Measurements from ENCODE around the gene PCDHGB3. TPM values are rescaled to one million over a fixed set of nuclear protein-coding genes. Genes with fewer than 3 reads are reported as not detected.

The PCDHGB3 gene
- polyA plus RNA-seq, 1 of the 3 experiments (the other 2 are of a cell fraction), result 0.53 TPM

GRCh38 chr5:141354900-141355469 lies 15.1 kb upstream of the PCDHGB3 start, which contains the start of gene PCDHGA4:
TSS of gene PCDHGA4 (plus strand) at chr5:141355021. CDS start at chr5:141355108, 87 bp downstream.
- no peaks in the 10 kb centered on the region for H3K36me3 ChIP-seq (replicated peaks in 1 of 2; ENCODE audit: control insufficient read depth in 1 of 2, insufficient read depth in 2 of 2, low read length in 1 of 2)
- H3K9me3 ChIP-seq, result no peaks in the 10 kb centered on the region; the same call in 1 of the 2 replicates
- H3K9ac ChIP-seq, result no peak within 1 kb of the TSS
- no peaks in the 10 kb centered on the region for H4K20me1 ChIP-seq (ENCODE audit: insufficient read depth)
- WGBS (ENCODE audit: low lambda C conversion rate), result 50% methylated on average over 23 of the region's 29 CpGs
- H3K4me3 ChIP-seq (ENCODE audit: low read depth in 2 of 2, low read length in 1 of 2), result peak within 1 kb of the TSS in 1 of 2 experiments; percentile 28; a peak in 2 of 4 replicates
- H3K79me2 ChIP-seq (ENCODE audit: insufficient read depth), result no peaks in the 10 kb centered on the region
- ChIA-PET CTCF (interaction anchor here (0.8 to 1.7 kb wide), 8 partner anchors 122 to 212 kb away, joined by 3 to 8 read pairs (median 4); partner anchors contain the start of gene PCDHB6), POLR2A (interaction anchor here (0.7 kb wide), 1 partner anchor 206 kb away, joined by 3 read pairs; no protein-coding TSS in a partner anchor)
- TF ChIP-seq FOXM1 (IDR thresholded peaks at IDR 0.05; ENCODE audit: low read depth), result no peak
- no peak for TF ChIP-seq CHD2 (IDR thresholded peaks at IDR 0.05; ENCODE audit: low read length, partially characterized antibody)
- TF ChIP-seq RFX5 (IDR thresholded peaks at IDR 0.05; ENCODE audit: low read length), result no peak
- no peak for TF ChIP-seq TAF1 (IDR thresholded peaks at IDR 0.05; ENCODE audit: borderline replicate concordance, low read depth, low read length)
- TF ChIP-seq FOXJ3 (CRISPR knock-in tag; IDR thresholded peaks at IDR 0.05), result no peak
- no peak for TF ChIP-seq EZH2phosphoT487 (IDR thresholded peaks at IDR 0.05; ENCODE audit: borderline replicate concordance, low read depth)
- TF ChIP-seq MEF2A (IDR thresholded peaks at IDR 0.05; ENCODE audit: borderline replicate concordance, low read depth), result no peak
- TF ChIP-seq RCOR1 (IDR thresholded peaks at IDR 0.05; ENCODE audit: low read length), result no peak
- no peak for TF ChIP-seq SIN3A (IDR thresholded peaks at IDR 0.05; ENCODE audit: borderline replicate concordance, low read depth, low read length)
- TF ChIP-seq MAX (IDR thresholded peaks at IDR 0.05; ENCODE audit: low read depth), result no peak
- TF ChIP-seq YY1 (IDR thresholded peaks at IDR 0.05; ENCODE audit: low read depth), result no peak
- 0 out of 2 replicates have a peak, but pooled peaks have one; percentile 33 for TF ChIP-seq RAD21 (IDR thresholded peaks at IDR 0.05; ENCODE audit: low read length)
- TF ChIP-seq ZBTB33 (IDR thresholded peaks at IDR 0.05; ENCODE audit: borderline replicate concordance, low read depth), result no peak
- no peak for TF ChIP-seq TCF12 (IDR thresholded peaks at IDR 0.05)
- no peak for TF ChIP-seq USF2 (IDR thresholded peaks at IDR 0.05; ENCODE audit: borderline replicate concordance, low read depth, low read length)
- no peak for TF ChIP-seq FOSL2 (IDR thresholded peaks at IDR 0.05; ENCODE audit: borderline replicate concordance, low read depth)
- TF ChIP-seq GABPA (IDR thresholded peaks at IDR 0.05; ENCODE audit: low read depth), result no peak
- no peak for TF ChIP-seq TEAD4 (IDR thresholded peaks at IDR 0.05; ENCODE audit: borderline replicate concordance, insufficient read depth)
- no peak for TF ChIP-seq MXI1 (IDR thresholded peaks at IDR 0.05; ENCODE audit: low read depth, low read length)
- TF ChIP-seq CTCF (IDR thresholded peaks at IDR 0.05), result peak; percentile 59
- TF ChIP-seq JUND (IDR thresholded peaks at IDR 0.05), result no peak
- TF ChIP-seq IRF3 (IDR thresholded peaks at IDR 0.05; ENCODE audit: low read depth, low read length), result no peak
- 0 out of 2 replicates have a peak, but pooled peaks have one; percentile 11 for TF ChIP-seq SMC3 (IDR thresholded peaks at IDR 0.05; ENCODE audit: low read depth, low read length)
- TF ChIP-seq RXRA (IDR thresholded peaks at IDR 0.05; ENCODE audit: borderline replicate concordance, low read depth), result no peak
- H3K27me3 ChIP-seq (ENCODE audit: insufficient read depth), result no peaks in the 10 kb centered on the region
- DNase-seq, result no peak
- no peaks in the 10 kb centered on the region for H3K4me1 ChIP-seq (ENCODE audit: control insufficient read depth in 1 of 2, insufficient read depth in 2 of 2, low read depth in 1 of 2, low read length in 1 of 2)
- no peaks in the 10 kb centered on the region for H3F3A ChIP-seq (replicated peaks; ENCODE audit: insufficient read depth)
- H3K9me2 ChIP-seq, result no peaks in the 10 kb centered on the region
- H2AFZ ChIP-seq (ENCODE audit: low read depth), result 0 out of 2 replicates have a peak within 1 kb of the TSS, but pooled peaks have one; percentile 13
- no peak within 1 kb of the TSS for H3K4me2 ChIP-seq
- H3K27ac ChIP-seq (ENCODE audit: low read depth in 2 of 2, low read length in 1 of 2), result no peak within 1 kb of the TSS

Measured in SK-N-SH (cell line).